GM18526 (cell line): ENCODE results near the gene PDE5A.

Experiments used
- POLR2A ChIP-seq: IDR thresholded peaks from 3 replicates; pipeline ENCODE4 v1.6.1; 2011; ENCODE audit not compliant: insufficient read length; ENCODE audit errors: extremely low read depth

Gene PDE5A

GRCh38 chr4:119518915-119519410 is 109.6 kb downstream of the PDE5A start:
- no peak for TF ChIP-seq POLR2A

- TF ChIP-seq POLR2A, result no peak
Measured at GRCh38 chr4:119518230-119518892, 110.2 kb downstream of the PDE5A start.

- no peak for TF ChIP-seq POLR2A
Measured at GRCh38 chr4:119517361-119518229, 111.0 kb downstream of the PDE5A start.

GRCh38 chr4:119512398-119512797 is 116.2 kb downstream of the PDE5A start:
- no peak for TF ChIP-seq POLR2A

GRCh38 chr4:119510395-119511149 is 118.0 kb downstream of the PDE5A start:
- no peak for TF ChIP-seq POLR2A

- no peak for TF ChIP-seq POLR2A
Measured at GRCh38 chr4:119508281-119508680, 120.3 kb downstream of the PDE5A start.

GRCh38 chr4:119506806-119507205 is 121.8 kb downstream of the PDE5A start:
- no peak for TF ChIP-seq POLR2A

GRCh38 chr4:119504616-119505015 is 124.0 kb downstream of the PDE5A start:
- TF ChIP-seq POLR2A, result no peak

GRCh38 chr4:119501740-119502139 is 126.9 kb downstream of the PDE5A start:
- no peak for TF ChIP-seq POLR2A

- TF ChIP-seq POLR2A, result no peak
Measured at GRCh38 chr4:119498527-119498926, 130.1 kb downstream of the PDE5A start.

- TF ChIP-seq POLR2A, result no peak
Measured at GRCh38 chr4:119493886-119494285, 134.7 kb downstream of the PDE5A start.

GRCh38 chr4:119493419-119493818 is 135.2 kb downstream of the PDE5A start:
- no peak for TF ChIP-seq POLR2A

- no peak for TF ChIP-seq POLR2A
Measured at GRCh38 chr4:119490335-119490734, 138.3 kb downstream of the PDE5A start.

GRCh38 chr4:119489305-119489704 is 139.3 kb downstream of the PDE5A start:
- no peak for TF ChIP-seq POLR2A

GRCh38 chr4:119480331-119480730 is 148.3 kb downstream of the PDE5A start:
- no peak for TF ChIP-seq POLR2A
